WTC11 (cell line): ENCODE data around the gene PTH1R. TPM values are rescaled to one million over a fixed set of nuclear protein-coding genes. Genes with fewer than 3 reads are reported as not detected.

Experiments used
- ATAC-seq: fragments of 200-7000 bp; cut with Tn5 transposase; 2 replicates; pipeline ENCODE4 v1.10.0; 2021; ENCODE audit warnings: mild to moderate bottlenecking, moderate library complexity
- CTCF ChIA-PET: fragments of 300-600 bp; sonication (Branson Sonifier 250); formaldehyde crosslinking; loops from one replicate; lab custom pipeline; 2021; ENCODE audit warnings: antibody characterized with exemption; lab: Charles Lee
- POLR2A ChIA-PET: fragments of 350-600 bp; sonication (Branson Sonifier 250); formaldehyde crosslinking; loops from one replicate; lab custom pipeline; 2021; ENCODE audit warnings: antibody characterized with exemption; lab: Charles Lee
- DNase-seq: peaks from one replicate; pipeline ENCODE4 v3.0.0; 2021; ENCODE audit warnings: low spot score
- H3K27ac Mint-ChIP-seq: 2 replicates; pipeline ENCODE4 v1.8.0; 2021; ENCODE audit warnings: mixed read lengths
- H3K27me3 Mint-ChIP-seq: 2 replicates; pipeline ENCODE4 v1.8.0; 2021; ENCODE audit warnings: low read depth, mild to moderate bottlenecking, moderate library complexity, mixed read lengths
- H3K36me3 Mint-ChIP-seq: 2 replicates; pipeline ENCODE4 v1.8.0; 2021; ENCODE audit warnings: mixed read lengths
- H3K4me1 Mint-ChIP-seq: 2 replicates; pipeline ENCODE4 v1.8.0; 2022; ENCODE audit warnings: mixed read lengths
- H3K4me3 Mint-ChIP-seq: 2 replicates; pipeline ENCODE4 v1.8.0; 2021; ENCODE audit warnings: mild to moderate bottlenecking, moderate library complexity, mixed read lengths
- H3K9me3 Mint-ChIP-seq: 2 replicates; pipeline ENCODE4 v1.8.0; 2021; ENCODE audit warnings: mixed read lengths
- CREB1 ChIP-seq: sonication (generic); formaldehyde crosslinking; IDR thresholded peaks from 2 replicates; pipeline ENCODE4 v1.8.0; 2023; ENCODE audit warnings: mild to moderate bottlenecking, missing genetic modification reagents
- E2F5 ChIP-seq: sonication (generic); formaldehyde crosslinking; IDR thresholded peaks from 2 replicates; pipeline ENCODE4 v1.8.1; 2022; ENCODE audit warnings: mild to moderate bottlenecking, moderate library complexity, missing genetic modification reagents
- EMX1 ChIP-seq: fragments of 250-450 bp; sonication (Bioruptor Pico); IDR thresholded peaks from 2 replicates; pipeline ENCODE4 v1.8.0; 2021; ENCODE audit warnings: mild to moderate bottlenecking
- ESRRA ChIP-seq: sonication (generic); formaldehyde crosslinking; IDR thresholded peaks from 2 replicates; pipeline ENCODE4 v1.8.1; 2022; ENCODE audit warnings: mild to moderate bottlenecking, missing genetic modification reagents, borderline replicate concordance
- FOXJ3 ChIP-seq: sonication (generic); formaldehyde crosslinking; IDR thresholded peaks from 2 replicates; pipeline ENCODE4 v1.9.0; 2021; ENCODE audit warnings: missing genetic modification reagents, mild to moderate bottlenecking, borderline replicate concordance
- FOXP4 ChIP-seq: sonication (generic); formaldehyde crosslinking; IDR thresholded peaks from 2 replicates; pipeline ENCODE4 v1.8.0; 2022; ENCODE audit warnings: mild to moderate bottlenecking, missing genetic modification reagents
- GABPB1 ChIP-seq: sonication (generic); formaldehyde crosslinking; IDR thresholded peaks from 2 replicates; pipeline ENCODE4 v1.8.1; 2023; ENCODE audit warnings: mild to moderate bottlenecking, missing genetic modification reagents
- GRHL2 ChIP-seq: fragments of 250-450 bp; sonication (Bioruptor Pico); IDR thresholded peaks from 2 replicates; pipeline ENCODE4 v1.8.0; 2022; ENCODE audit warnings: mild to moderate bottlenecking, moderate library complexity; ENCODE audit not compliant: insufficient replicate concordance, severe bottlenecking
- JAZF1 ChIP-seq: fragments of 250-450 bp; sonication (Bioruptor Pico); IDR thresholded peaks from 2 replicates; pipeline ENCODE4 v1.9.0; 2021; ENCODE audit warnings: moderate library complexity, mild to moderate bottlenecking, inconsistent platforms
- MAX ChIP-seq: sonication (generic); formaldehyde crosslinking; IDR thresholded peaks from 2 replicates; pipeline ENCODE4 v1.8.0; 2022; ENCODE audit warnings: mild to moderate bottlenecking, missing genetic modification reagents
- MXD4 ChIP-seq: fragments of 250-450 bp; sonication (Bioruptor Pico); IDR thresholded peaks from 2 replicates; pipeline ENCODE4 v1.8.0; 2021; ENCODE audit warnings: mild to moderate bottlenecking, moderate library complexity, borderline replicate concordance
- NR3C1 ChIP-seq: sonication (generic); formaldehyde crosslinking; conservative IDR thresholded peaks from 2 replicates; pipeline ENCODE4 v1.8.1; 2023; ENCODE audit warnings: low read depth, mild to moderate bottlenecking, missing genetic modification reagents
- RORB ChIP-seq: fragments of 250-450 bp; sonication (Bioruptor Pico); IDR thresholded peaks from 2 replicates; pipeline ENCODE4 v1.9.0; 2021; ENCODE audit warnings: mild to moderate bottlenecking
- SMAD3 ChIP-seq: sonication (generic); formaldehyde crosslinking; IDR thresholded peaks from 2 replicates; pipeline ENCODE4 v1.8.0; 2022; ENCODE audit warnings: missing genetic modification reagents, mild to moderate bottlenecking, borderline replicate concordance
- SMAD4 ChIP-seq: sonication (generic); formaldehyde crosslinking; IDR thresholded peaks from 2 replicates; pipeline ENCODE4 v1.8.0; 2022; ENCODE audit warnings: mild to moderate bottlenecking, missing genetic modification reagents
- SOX15 ChIP-seq: fragments of 250-450 bp; sonication (Bioruptor Pico); IDR thresholded peaks from 2 replicates; pipeline ENCODE4 v1.9.0; 2021; ENCODE audit warnings: mild to moderate bottlenecking
- TEAD1 ChIP-seq: sonication (generic); formaldehyde crosslinking; IDR thresholded peaks from 2 replicates; pipeline ENCODE4 v1.8.0; 2022; ENCODE audit warnings: mild to moderate bottlenecking, missing genetic modification reagents
- TP53 ChIP-seq: sonication (generic); formaldehyde crosslinking; IDR thresholded peaks from 2 replicates; pipeline ENCODE4 v1.8.1; 2023; ENCODE audit warnings: mild to moderate bottlenecking, missing genetic modification reagents
- ZBTB43 ChIP-seq: sonication (generic); formaldehyde crosslinking; IDR thresholded peaks from 2 replicates; pipeline ENCODE4 v1.8.1; 2023; ENCODE audit warnings: mild to moderate bottlenecking, missing genetic modification reagents
- ZMAT4 ChIP-seq: fragments of 250-450 bp; sonication (Bioruptor Pico); IDR thresholded peaks from 2 replicates; pipeline ENCODE4 v1.9.0; 2021; ENCODE audit warnings: mild to moderate bottlenecking
- ZNF121 ChIP-seq: sonication (generic); formaldehyde crosslinking; IDR thresholded peaks from 2 replicates; pipeline ENCODE4 v1.8.0; 2023; ENCODE audit warnings: missing genetic modification reagents
- ZNF219 ChIP-seq: sonication (generic); formaldehyde crosslinking; IDR thresholded peaks from 2 replicates; pipeline ENCODE4 v1.8.0; 2023; ENCODE audit warnings: missing genetic modification reagents, mild to moderate bottlenecking, borderline replicate concordance
- ZNF532 ChIP-seq: fragments of 250-450 bp; sonication (Bioruptor Pico); IDR thresholded peaks from 2 replicates; pipeline ENCODE4 v1.9.0; 2021; ENCODE audit warnings: mild to moderate bottlenecking, borderline replicate concordance
- ZNF671 ChIP-seq: fragments of 250-450 bp; sonication (Bioruptor Pico); IDR thresholded peaks from 2 replicates; pipeline ENCODE4 v1.8.0; 2021; ENCODE audit warnings: mild to moderate bottlenecking
- total RNA-seq: library from RNA; stranded (reverse); gene quantifications from 3 replicates; pipeline ENCODE4 v1.2.3, GENCODE V29; 2021

The PTH1R gene
- total RNA-seq, 1 experiment from 2014 or later, result 12.0 TPM

GRCh38 chr3:46891132-46891531 is 13.6 kb downstream of the PTH1R start:
- DNase-seq (no peak), ATAC-seq (no peak)
- Mint-ChIP-seq H3K27me3 (peaks cover 89% of the 10 kb centered on the region), H3K27ac (no peak overlapping the region), H3K4me3 (0 out of 2 replicates have a peak overlapping the region, but pooled peaks have one; percentile 20), H3K36me3 (no peaks in the 10 kb centered on the region), H3K9me3 (no peaks in the 10 kb centered on the region), H3K4me1 (peaks cover 29% of the 10 kb centered on the region)
- TF ChIP-seq ZNF219 (CRISPR knock-in tag) (no peak), ZNF121 (CRISPR knock-in tag) (no peak), SMAD4 (CRISPR knock-in tag) (no peak), ZNF532 (CRISPR knock-in tag) (no peak), TEAD1 (CRISPR knock-in tag) (no peak), TP53 (CRISPR knock-in tag) (no peak), E2F5 (CRISPR knock-in tag) (no peak), SOX15 (CRISPR knock-in tag) (no peak), ZBTB43 (CRISPR knock-in tag) (no peak), JAZF1 (CRISPR knock-in tag) (no peak), GRHL2 (CRISPR knock-in tag) (no peak), ZMAT4 (CRISPR knock-in tag) (no peak)
- POLR2A ChIA-PET, result interaction anchor here (0.9 to 1.0 kb wide), 2 partner anchors 8 to 92 kb away, joined by 3 to 4 read pairs; no protein-coding TSS in a partner anchor
- CTCF ChIA-PET, result interaction anchor here (1.0 to 2.7 kb wide), 5 partner anchors 10 to 346 kb away, joined by 3 to 8 read pairs (median 4); no protein-coding TSS in a partner anchor

GRCh38 chr3:46892285-46893145 is 15.0 kb downstream of the PTH1R start:
- H3K9me3 Mint-ChIP-seq, result no peaks in the 10 kb centered on the region
- ATAC-seq, result peak; percentile 88
- no peak overlapping the region for H3K27ac Mint-ChIP-seq
- no peaks in the 10 kb centered on the region for H3K36me3 Mint-ChIP-seq
- peak; percentile 94 for DNase-seq
- peak overlapping the region; percentile 68 for H3K4me3 Mint-ChIP-seq
- H3K4me1 Mint-ChIP-seq, result peaks cover 25% of the 10 kb centered on the region
- ChIA-PET POLR2A (interaction anchor here (1.2 kb wide), 1 partner anchor 11 kb away, joined by 3 read pairs; no protein-coding TSS in a partner anchor), CTCF (interaction anchor here (0.7 to 2.7 kb wide), 12 partner anchors 10 to 608 kb away, joined by 3 to 9 read pairs (median 5); partner anchors contain the start of gene PRSS50)
- H3K27me3 Mint-ChIP-seq, result peaks cover 77% of the 10 kb centered on the region
- no peak for TF ChIP-seq FOXJ3
- TF ChIP-seq E2F5 (CRISPR knock-in tag), result peak; percentile 61; the same call in 1 of the 2 replicates
- TF ChIP-seq MAX, result peak; percentile 88
- no peak for TF ChIP-seq MXD4 (CRISPR knock-in tag)
- TF ChIP-seq ESRRA (CRISPR knock-in tag), result peak; percentile 81; the same call in 1 of the 2 replicates
- no peak for TF ChIP-seq ZNF671 (CRISPR knock-in tag)
- TF ChIP-seq SMAD3 (CRISPR knock-in tag), result peak; percentile 23; the same call in 1 of the 2 replicates
- TF ChIP-seq FOXP4 (CRISPR knock-in tag), result 0 out of 2 replicates have a peak, but pooled peaks have one; percentile 41
- TF ChIP-seq TP53 (CRISPR knock-in tag), result peak; percentile 48
- TF ChIP-seq EMX1 (CRISPR knock-in tag), result no peak
- 0 out of 2 replicates have a peak, but pooled peaks have one; percentile 63 for TF ChIP-seq NR3C1 (CRISPR knock-in tag)
- no peak for TF ChIP-seq GABPB1
- TF ChIP-seq SMAD4 (CRISPR knock-in tag), result no peak
- TF ChIP-seq RORB, result no peak
- TF ChIP-seq CREB1 (CRISPR knock-in tag), result no peak
